Endodermal cell (in vitro differentiated cells): ENCODE measurements around the gene UPK3B. TPM values are rescaled to one million over a fixed set of nuclear protein-coding genes. Genes with fewer than 3 reads are reported as not detected.
"Not testable (repeated sequence)": the region's sequence is repeated elsewhere in the genome, so short reads cannot be mapped to it uniquely, and the experiment has no call there.

Experiments
- DNase-seq: peaks from one replicate; pipeline ENCODE4 v3.0.0-alpha.2; 2017
- H3K27ac ChIP-seq: 2 replicates; pipeline ENCODE4 v1.5.1; 2013; ENCODE audit warnings: mild to moderate bottlenecking, low read depth, low read length, moderate library complexity
- H3K27me3 ChIP-seq: 2 replicates; pipeline ENCODE4 v1.6.1; 2013; ENCODE audit warnings: mild to moderate bottlenecking, low read length, moderate library complexity; ENCODE audit not compliant: insufficient read depth, control insufficient read depth, poor library complexity, severe bottlenecking
- H3K36me3 ChIP-seq: 2 replicates; pipeline ENCODE4 v1.7.0; 2013; ENCODE audit warnings: mild to moderate bottlenecking, low read length, moderate library complexity; ENCODE audit not compliant: control insufficient read depth, insufficient read depth
- H3K4me1 ChIP-seq: one replicate; pipeline ENCODE4 v1.7.0; 2013; ENCODE audit warnings: low read length; ENCODE audit not compliant: control insufficient read depth, insufficient read depth
- H3K4me3 ChIP-seq: 2 replicates; pipeline ENCODE4 v1.5.1; 2013; ENCODE audit warnings: mild to moderate bottlenecking, low read length, moderate library complexity
- H3K9ac ChIP-seq: 2 replicates; pipeline ENCODE4 v1.6.1; 2013; ENCODE audit warnings: mild to moderate bottlenecking, low read length, moderate library complexity; ENCODE audit not compliant: poor library complexity, severe bottlenecking; ENCODE audit errors: extremely low read depth
- H3K9me3 ChIP-seq: 2 replicates; pipeline ENCODE4 v1.6.1; 2013; ENCODE audit warnings: mild to moderate bottlenecking, low read length, moderate library complexity; ENCODE audit not compliant: control insufficient read depth
- H3K27ac Mint-ChIP-seq: 2 replicates; pipeline ENCODE4 v1.8.0; 2020; ENCODE audit warnings: mixed read lengths
- H3K27me3 Mint-ChIP-seq: 2 replicates; pipeline ENCODE4 v1.8.0; 2021; ENCODE audit warnings: mild to moderate bottlenecking, mixed read lengths; ENCODE audit not compliant: insufficient read depth
- H3K36me3 Mint-ChIP-seq: 2 replicates; pipeline ENCODE4 v1.8.0; 2020; ENCODE audit warnings: low read depth, mixed read lengths
- H3K4me1 Mint-ChIP-seq: 2 replicates; pipeline ENCODE4 v1.8.0; 2020; ENCODE audit warnings: mixed read lengths
- H3K4me3 Mint-ChIP-seq: 2 replicates; pipeline ENCODE4 v1.8.0; 2020; ENCODE audit warnings: mild to moderate bottlenecking, moderate library complexity, mixed read lengths
- H3K9me3 Mint-ChIP-seq: 2 replicates; pipeline ENCODE4 v1.8.0; 2020; ENCODE audit warnings: mild to moderate bottlenecking, mixed read lengths
- WGBS, 2 experiments: methylation state at CpG; one replicate each; pipeline versions ENCODE4 v1.1.5 to v1.1.7; 2013; ENCODE audit warnings: missing lambda C conversion rate in 2 of 2, mixed read lengths in 1 of 2; ENCODE audit not compliant: insufficient coverage in 1 of 2, insufficient read length in 1 of 2; 5-methylcytosine and 5-hydroxymethylcytosine counted together
- total RNA-seq, 2 donors: library from RNA; stranded (reverse); fragmentation: NEBNext Ultra II Directional in 1 of 2; extraction: Animal tissue kit (Norgen Biotek cat#: 25700) in 1 of 2; gene quantifications; 2 replicates in 1 of 2; 3 replicates in 1 of 2; pipeline ENCODE4 v1.2.1, GENCODE V29; 2021

UPK3B gene
- total RNA-seq, 2 donors from 2014 or later: 1.2 to 2.3 TPM

DNA sequence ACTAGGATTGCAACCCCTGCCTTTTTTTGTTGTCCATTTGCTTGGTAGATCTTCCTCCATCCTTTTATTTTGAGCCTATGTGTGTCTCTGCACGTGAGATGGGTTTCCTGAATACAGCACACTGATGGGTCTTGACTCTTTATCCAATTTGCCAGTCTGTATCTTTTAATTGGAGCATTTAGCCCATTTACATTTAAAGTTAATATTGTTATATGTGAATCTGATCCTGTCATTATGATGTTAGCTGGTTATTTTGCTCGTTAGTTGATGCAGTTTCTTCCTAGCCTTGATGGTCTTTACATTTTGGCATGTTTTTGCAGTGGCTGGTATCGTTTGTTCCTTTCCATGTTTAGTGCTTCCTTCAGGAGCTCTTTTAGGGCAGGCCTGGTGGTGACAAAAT, 54.6 kb downstream of the UPK3B start:
- DNase-seq, H3K27ac Mint-ChIP-seq, H3K27me3 ChIP-seq, H3K4me1 ChIP-seq, H3K4me1 Mint-ChIP-seq, H3K4me3 ChIP-seq, H3K4me3 Mint-ChIP-seq, H3K9ac ChIP-seq, H3K27ac ChIP-seq, H3K27me3 Mint-ChIP-seq: not testable (repeated sequence)
- Histone ChIP-seq H3K9me3 (peaks cover 12% of the 10 kb centered on the region), H3K36me3 (peaks cover 12% of the 10 kb centered on the region)
- H3K9me3 Mint-ChIP-seq: peaks cover 43% of the 10 kb centered on the region
- peaks cover 39% of the 10 kb centered on the region for H3K36me3 Mint-ChIP-seq
- 100% methylated on average over 2 of the region's 3 CpGs; no CpG with 5 or more reads in 1 of the 2 experiments for WGBS, 2 experiments

Other genes with a start within 250 kb of the UPK3B start
- gene HSPB1, start 207.9 kb upstream of the UPK3B start, total RNA-seq: 100 to 1,000 TPM; 244 to 248 TPM
- 100 to 1,000 TPM; 148 TPM for gene YWHAG, start 151.6 kb upstream of the UPK3B start, total RNA-seq
- 10 to 100 TPM; 21.9 to 44.5 TPM for gene SSC4D, start 100.9 kb upstream of the UPK3B start, total RNA-seq
- 1 to 10 TPM in 1 of 2 donors, under 1 TPM in 1; 0.53 to 2.3 TPM for gene ZP3, start 85.6 kb upstream of the UPK3B start, total RNA-seq
- gene DTX2, start 48.8 kb upstream of the UPK3B start, total RNA-seq: 10 to 100 TPM; 34.1 to 38.3 TPM
- under 1 TPM in 1 of 2 donors, not detected in 1; 0.37 TPM for gene SPDYE16, start 32.7 kb downstream of the UPK3B start, total RNA-seq
- 10 to 100 TPM in 1 of 2 donors, 1 to 10 TPM in 1; 8.2 to 13.3 TPM for gene POMZP3, start 116.7 kb downstream of the UPK3B start, total RNA-seq